Measurements from ENCODE around the gene ACTL8.

Gene ACTL8

DNA sequence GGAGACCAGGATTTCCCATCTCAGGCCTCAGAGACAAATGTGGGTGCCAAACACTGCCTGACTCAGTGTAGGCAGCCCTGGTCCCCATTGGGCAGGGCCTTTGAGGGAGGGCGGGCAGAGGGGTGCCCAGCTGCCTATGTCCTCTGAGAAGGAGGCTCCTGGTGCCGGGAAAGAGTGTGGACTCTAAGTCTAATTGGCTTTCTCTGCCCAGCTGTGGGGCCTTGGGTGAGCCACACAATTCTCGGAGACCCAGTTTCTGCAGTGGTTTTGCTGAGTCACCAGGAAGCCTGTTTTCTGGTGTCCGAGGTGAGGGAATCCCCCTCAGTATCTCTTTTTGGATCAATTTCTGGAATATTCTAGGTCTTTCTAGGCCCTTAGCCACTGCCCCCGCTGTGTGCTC lies 35.3 kb upstream of the ACTL8 start:
- TF ChIP-seq, protein P1, sequence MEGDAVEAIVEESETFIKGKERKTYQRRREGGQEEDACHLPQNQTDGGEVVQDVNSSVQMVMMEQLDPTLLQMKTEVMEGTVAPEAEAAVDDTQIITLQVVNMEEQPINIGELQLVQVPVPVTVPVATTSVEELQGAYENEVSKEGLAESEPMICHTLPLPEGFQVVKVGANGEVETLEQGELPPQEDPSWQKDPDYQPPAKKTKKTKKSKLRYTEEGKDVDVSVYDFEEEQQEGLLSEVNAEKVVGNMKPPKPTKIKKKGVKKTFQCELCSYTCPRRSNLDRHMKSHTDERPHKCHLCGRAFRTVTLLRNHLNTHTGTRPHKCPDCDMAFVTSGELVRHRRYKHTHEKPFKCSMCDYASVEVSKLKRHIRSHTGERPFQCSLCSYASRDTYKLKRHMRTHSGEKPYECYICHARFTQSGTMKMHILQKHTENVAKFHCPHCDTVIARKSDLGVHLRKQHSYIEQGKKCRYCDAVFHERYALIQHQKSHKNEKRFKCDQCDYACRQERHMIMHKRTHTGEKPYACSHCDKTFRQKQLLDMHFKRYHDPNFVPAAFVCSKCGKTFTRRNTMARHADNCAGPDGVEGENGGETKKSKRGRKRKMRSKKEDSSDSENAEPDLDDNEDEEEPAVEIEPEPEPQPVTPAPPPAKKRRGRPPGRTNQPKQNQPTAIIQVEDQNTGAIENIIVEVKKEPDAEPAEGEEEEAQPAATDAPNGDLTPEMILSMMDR (conservative IDR thresholded peaks at IDR 0.05; ENCODE audit: low read depth, low read length): no peak
- no peak overlapping the region for H3K9ac ChIP-seq
- H3K4me1 ChIP-seq (ENCODE audit: low read depth, poor library complexity, severe bottlenecking): no peaks in the 10 kb centered on the region
- peaks cover 5% of the 10 kb centered on the region; the same call in 1 of the 2 replicates for H3K27me3 ChIP-seq (ENCODE audit: insufficient read depth, low read depth)
- H3K79me2 ChIP-seq (ENCODE audit: insufficient read depth, low read depth): no peaks in the 10 kb centered on the region
- no peaks in the 10 kb centered on the region for H4K20me1 ChIP-seq (ENCODE audit: insufficient read depth)
- H2AFZ ChIP-seq (ENCODE audit: low read depth): no peak overlapping the region
- H3K4me2 ChIP-seq: no peak overlapping the region
- H3K36me3 ChIP-seq (ENCODE audit: insufficient read depth): no peaks in the 10 kb centered on the region
- no peak overlapping the region for H3K27ac ChIP-seq
- H3K4me3 ChIP-seq (IDR thresholded peaks at IDR 0.05; ENCODE audit: insufficient read depth, low read depth, low read length): no peak overlapping the region

DNA sequence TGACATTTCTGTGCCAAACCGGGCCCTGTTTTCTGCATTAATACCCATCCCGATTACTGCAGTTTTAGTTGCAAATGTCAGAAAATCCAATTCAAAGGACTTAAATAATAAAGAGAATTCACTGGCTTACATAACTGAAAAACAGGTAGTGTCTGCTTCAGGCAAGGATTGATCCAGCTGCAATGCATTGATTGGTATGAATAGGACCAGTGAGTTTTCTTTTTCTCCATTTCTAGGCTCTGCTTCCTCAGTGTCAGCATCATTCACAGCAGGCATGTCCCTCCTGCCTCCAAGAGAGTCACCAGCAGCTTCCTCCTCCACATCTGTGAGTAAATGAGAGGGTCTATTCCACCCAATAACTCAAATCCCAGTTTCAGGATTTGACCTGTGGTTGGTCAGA lies 33.7 kb upstream of the ACTL8 start:
- H3K4me2 ChIP-seq: no peak overlapping the region
- no peak overlapping the region for H3K4me3 ChIP-seq (IDR thresholded peaks at IDR 0.05; ENCODE audit: insufficient read depth, low read depth, low read length)
- H3K4me1 ChIP-seq (ENCODE audit: low read depth, poor library complexity, severe bottlenecking): no peaks in the 10 kb centered on the region
- TF ChIP-seq, protein P1 (conservative IDR thresholded peaks at IDR 0.05; ENCODE audit: low read depth, low read length): no peak
- no peak overlapping the region for H2AFZ ChIP-seq (ENCODE audit: low read depth)
- H3K9ac ChIP-seq: no peak overlapping the region
- H4K20me1 ChIP-seq (ENCODE audit: insufficient read depth): no peaks in the 10 kb centered on the region
- H3K27me3 ChIP-seq (ENCODE audit: insufficient read depth, low read depth): peaks cover 7% of the 10 kb centered on the region; the same call in 1 of the 2 replicates
- no peak overlapping the region for H3K27ac ChIP-seq
- no peaks in the 10 kb centered on the region for H3K36me3 ChIP-seq (ENCODE audit: insufficient read depth)
- no peaks in the 10 kb centered on the region for H3K79me2 ChIP-seq (ENCODE audit: insufficient read depth, low read depth)

- Histone ChIP-seq H3K9ac (no peak overlapping the region), H3K27me3 (ENCODE audit: insufficient read depth, low read depth) (peaks cover 4% of the 10 kb centered on the region; the same call in 1 of the 2 replicates), H3K79me2 (ENCODE audit: insufficient read depth, low read depth) (no peaks in the 10 kb centered on the region), H2AFZ (ENCODE audit: low read depth) (no peak overlapping the region), H3K4me1 (ENCODE audit: low read depth, poor library complexity, severe bottlenecking) (no peaks in the 10 kb centered on the region), H3K4me2 (no peak overlapping the region), H3K27ac (no peak overlapping the region), H3K36me3 (ENCODE audit: insufficient read depth) (no peaks in the 10 kb centered on the region), H3K4me3 (IDR thresholded peaks at IDR 0.05; ENCODE audit: insufficient read depth, low read depth, low read length) (no peak overlapping the region), H4K20me1 (ENCODE audit: insufficient read depth) (no peaks in the 10 kb centered on the region)
- TF ChIP-seq, protein P1 (conservative IDR thresholded peaks at IDR 0.05; ENCODE audit: low read depth, low read length): no peak
These were observed 31.4 kb upstream of the ACTL8 start for GRCh38 chr1:17723684-17724083.

DNA sequence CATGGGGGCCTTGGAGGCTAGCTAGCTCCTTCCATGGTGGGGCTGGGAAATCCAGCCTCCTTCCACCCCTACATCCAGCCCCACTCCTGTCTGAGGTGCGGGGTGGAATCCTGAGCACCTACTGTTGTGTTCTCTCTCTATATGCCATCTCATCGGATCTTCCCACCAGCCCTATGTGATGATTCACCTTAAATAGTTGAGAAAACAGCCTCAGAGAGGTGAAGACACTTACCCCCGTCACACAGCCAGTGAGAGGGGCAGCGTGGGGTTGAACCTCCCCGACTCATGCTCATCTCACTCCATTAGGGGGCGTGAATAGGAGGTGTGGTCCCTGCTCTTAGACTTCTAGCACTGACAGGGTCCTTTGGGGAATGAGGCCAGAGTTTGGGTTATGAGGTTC lies 31.0 kb upstream of the ACTL8 start:
- no peaks in the 10 kb centered on the region for H3K36me3 ChIP-seq (ENCODE audit: insufficient read depth)
- H3K4me2 ChIP-seq: no peak overlapping the region
- no peak overlapping the region for H3K9ac ChIP-seq
- H4K20me1 ChIP-seq (ENCODE audit: insufficient read depth): no peaks in the 10 kb centered on the region
- H2AFZ ChIP-seq (ENCODE audit: low read depth): no peak overlapping the region
- no peak overlapping the region for H3K27ac ChIP-seq
- no peaks in the 10 kb centered on the region for H3K79me2 ChIP-seq (ENCODE audit: insufficient read depth, low read depth)
- peaks cover 4% of the 10 kb centered on the region; the same call in 1 of the 2 replicates for H3K27me3 ChIP-seq (ENCODE audit: insufficient read depth, low read depth)
- no peak overlapping the region for H3K4me3 ChIP-seq (IDR thresholded peaks at IDR 0.05; ENCODE audit: insufficient read depth, low read depth, low read length)
- TF ChIP-seq, protein P1 (conservative IDR thresholded peaks at IDR 0.05; ENCODE audit: low read depth, low read length): no peak
- H3K4me1 ChIP-seq (ENCODE audit: low read depth, poor library complexity, severe bottlenecking): no peaks in the 10 kb centered on the region

Measured in KMS-11 (cell line).